Measurements from ENCODE around the gene NOL4L.

Gene NOL4L

GRCh38 chr20:32613192-32614053, 28.3 kb upstream of the NOL4L start:
- DNase-seq (ENCODE audit: low read depth): no peak

DNA sequence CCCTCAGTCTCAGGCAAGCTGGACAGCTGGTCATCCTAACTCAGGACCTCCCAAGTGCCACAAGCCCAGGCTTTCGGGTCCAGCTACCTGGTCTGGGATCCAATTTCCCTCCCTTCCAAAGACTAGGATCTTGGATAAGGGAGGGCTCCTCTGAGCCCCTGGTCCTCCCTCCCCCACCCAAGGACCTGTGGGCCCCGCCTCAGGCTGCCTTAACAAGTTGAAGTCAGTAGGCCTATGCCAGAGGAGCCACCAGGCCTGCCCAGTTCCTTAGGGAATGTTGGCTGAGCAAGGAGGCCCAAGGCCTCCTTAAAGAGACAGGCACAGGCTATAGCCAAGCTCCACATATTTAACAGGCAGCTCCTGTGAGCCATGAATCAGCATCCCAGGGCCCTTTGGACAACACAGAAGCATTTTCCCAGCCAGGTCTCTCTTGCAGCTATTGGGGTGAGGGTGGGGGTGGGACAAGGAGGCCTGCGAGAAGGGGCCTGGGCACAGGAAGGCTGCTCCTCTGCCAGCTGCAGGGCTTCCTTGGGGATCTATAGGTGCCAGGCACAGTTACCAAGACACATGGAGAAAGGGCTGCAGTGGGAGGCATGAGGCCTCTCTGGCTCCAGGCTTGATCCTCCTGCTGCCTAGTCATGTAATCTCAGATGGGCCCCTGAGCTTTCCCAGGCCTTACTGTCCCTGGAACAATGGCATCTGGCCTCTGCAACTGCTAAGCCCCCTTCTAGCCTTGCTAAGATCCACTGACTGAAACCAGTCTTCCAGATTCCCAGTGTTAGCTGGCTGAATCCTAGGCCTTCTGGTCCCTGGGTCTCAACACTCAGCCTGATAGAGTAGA, 27.4 kb upstream of the NOL4L start:
- DNase-seq (ENCODE audit: low read depth): no peak

DNA sequence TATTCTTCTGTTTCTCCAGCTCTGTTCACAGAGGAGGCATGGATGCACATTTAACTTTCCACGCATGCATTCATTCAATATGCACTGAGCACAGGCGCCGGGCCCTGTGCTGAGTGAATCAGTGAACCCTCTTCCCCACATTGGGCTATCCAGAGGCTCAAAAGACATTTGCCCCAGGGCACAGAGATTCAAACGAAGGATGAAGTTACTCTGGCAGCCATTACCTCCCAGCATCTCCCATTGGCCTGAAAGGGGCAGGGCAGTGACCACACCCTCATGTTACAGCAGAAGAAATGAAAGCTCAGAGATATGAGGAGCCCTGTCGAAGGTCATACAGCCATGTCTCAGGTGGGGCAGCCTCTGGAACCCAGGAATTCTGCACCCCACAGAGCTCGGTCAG, 26.7 kb upstream of the NOL4L start:
- DNase-seq (ENCODE audit: low read depth): no peak

DNA sequence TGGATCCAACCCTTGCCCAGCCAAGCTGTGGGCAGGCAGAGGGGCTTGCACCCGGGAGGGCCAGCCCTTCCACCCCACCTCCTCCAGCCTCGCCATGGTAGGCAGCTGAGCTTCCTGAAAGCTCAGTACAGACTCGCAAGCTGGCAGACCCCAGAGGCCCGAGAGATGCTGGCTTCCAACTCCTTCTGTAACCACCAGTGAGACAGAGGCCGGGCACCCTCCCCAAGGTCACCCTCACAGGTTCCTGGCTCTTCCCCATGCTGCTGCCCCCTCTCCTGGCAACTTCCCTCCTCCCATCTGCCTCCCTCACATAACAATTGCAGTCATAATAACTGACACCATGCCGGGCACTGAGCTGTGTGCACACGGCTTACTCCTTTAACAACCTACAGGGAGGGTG, 26.2 kb upstream of the NOL4L start:
- DNase-seq (ENCODE audit: low read depth): no peak

- DNase-seq (ENCODE audit: low read depth): no peak
Measured at GRCh38 chr20:32610472-32611218, 25.5 kb upstream of the NOL4L start.

DNA sequence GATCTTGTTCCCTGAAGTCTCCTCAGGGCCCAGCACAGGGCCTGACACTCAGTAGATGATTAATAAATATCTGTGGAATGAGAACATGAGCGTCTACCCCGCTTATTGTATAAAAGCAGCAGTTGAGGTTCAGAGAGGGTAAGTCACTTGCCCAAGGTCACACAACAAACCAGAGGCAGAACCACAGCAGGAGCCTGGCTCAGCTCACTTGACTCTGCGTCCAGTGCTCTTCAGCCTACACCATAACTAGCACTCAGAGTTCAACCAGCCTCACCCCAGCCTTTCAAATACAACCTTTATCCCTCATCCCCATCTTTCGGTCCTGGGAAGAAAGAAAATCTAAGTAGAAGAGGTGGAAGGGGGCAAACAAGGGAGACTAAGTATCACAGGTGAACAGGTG, 24.9 kb upstream of the NOL4L start:
- DNase-seq (ENCODE audit: low read depth): no peak

DNA sequence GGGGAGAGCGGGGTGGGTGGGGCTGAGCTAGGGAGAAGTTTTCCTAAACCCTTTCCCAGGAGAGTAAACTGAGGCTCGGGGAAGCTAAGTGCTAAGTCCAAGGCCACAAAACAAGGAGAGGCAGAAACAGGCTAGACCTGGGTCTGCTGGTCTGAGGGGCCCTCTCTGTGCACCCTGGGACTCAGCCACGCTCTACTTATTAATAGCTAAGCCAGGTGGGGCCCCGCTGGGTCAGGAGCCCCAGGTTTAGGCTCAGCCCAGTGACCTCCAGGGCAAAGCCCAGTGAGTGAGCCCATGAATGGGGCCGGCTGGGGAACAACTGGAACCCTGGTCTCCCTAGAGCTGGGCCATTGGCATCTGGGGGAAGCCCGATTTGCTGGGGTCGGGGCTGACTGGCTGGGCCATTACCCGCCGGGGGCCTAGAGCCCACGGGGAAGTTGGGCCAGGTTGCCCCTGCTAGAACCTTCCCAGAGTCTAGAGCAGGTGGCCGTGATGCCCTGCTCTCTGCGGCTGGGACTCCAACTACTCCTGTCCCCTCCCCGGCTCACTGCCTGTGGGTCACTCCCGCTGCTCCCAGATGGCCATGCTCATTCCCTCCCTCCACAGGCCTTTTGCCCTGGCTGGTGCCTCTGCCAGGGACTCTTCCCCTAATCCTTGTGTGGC, 24.1 kb upstream of the NOL4L start:
- DNase-seq (ENCODE audit: low read depth): no peak

DNA sequence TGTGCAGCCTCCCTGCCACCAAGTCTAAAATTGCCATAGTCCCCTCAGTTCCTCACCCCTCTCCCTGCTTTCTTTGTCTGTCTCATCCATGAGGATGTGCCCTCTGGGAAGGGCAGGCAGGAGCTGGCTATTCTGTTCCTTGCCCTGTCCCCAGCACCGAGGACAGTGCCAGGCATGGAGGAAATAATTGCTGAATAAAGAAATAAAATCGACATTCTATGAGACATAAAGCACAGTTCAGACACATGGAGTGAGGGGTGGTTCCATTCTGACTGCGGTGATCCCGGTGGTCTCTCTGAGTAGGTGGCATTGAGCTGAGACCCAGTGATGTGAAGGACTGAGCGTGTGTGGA, 23.5 kb upstream of the NOL4L start:
- no peak for DNase-seq (ENCODE audit: low read depth)

- DNase-seq (ENCODE audit: low read depth): no peak
Measured at GRCh38 chr20:32607727-32608663, 22.9 kb upstream of the NOL4L start.

- no peak for DNase-seq (ENCODE audit: low read depth)
Measured at GRCh38 chr20:32607324-32607723, 22.2 kb upstream of the NOL4L start.

DNA sequence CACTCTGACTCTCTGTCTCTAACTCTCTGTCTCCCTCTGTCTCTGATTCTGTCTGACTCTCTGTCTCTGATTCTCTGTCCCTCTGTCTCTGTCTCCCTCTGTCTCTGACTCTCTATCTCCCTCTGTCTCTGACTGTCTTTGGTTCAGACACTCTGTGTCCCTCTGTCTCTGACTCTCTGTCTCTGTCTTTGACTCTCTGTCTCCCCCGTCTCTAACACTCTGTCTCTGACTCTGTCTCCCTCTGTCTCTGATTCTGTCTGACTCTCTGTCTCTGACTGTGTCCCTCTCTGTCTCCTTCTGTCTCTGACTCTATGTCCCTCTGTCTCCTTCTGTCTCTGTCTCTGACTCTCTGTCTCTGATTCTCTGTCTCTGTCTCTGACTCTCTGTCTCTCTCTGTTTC, 21.7 kb upstream of the NOL4L start:
- no peak for DNase-seq (ENCODE audit: low read depth)

- DNase-seq (ENCODE audit: low read depth): no peak
Measured at GRCh38 chr20:32606107-32606506, 21.0 kb upstream of the NOL4L start.

GRCh38 chr20:32605167-32605656, 20.1 kb upstream of the NOL4L start:
- no peak for DNase-seq (ENCODE audit: low read depth)

DNA sequence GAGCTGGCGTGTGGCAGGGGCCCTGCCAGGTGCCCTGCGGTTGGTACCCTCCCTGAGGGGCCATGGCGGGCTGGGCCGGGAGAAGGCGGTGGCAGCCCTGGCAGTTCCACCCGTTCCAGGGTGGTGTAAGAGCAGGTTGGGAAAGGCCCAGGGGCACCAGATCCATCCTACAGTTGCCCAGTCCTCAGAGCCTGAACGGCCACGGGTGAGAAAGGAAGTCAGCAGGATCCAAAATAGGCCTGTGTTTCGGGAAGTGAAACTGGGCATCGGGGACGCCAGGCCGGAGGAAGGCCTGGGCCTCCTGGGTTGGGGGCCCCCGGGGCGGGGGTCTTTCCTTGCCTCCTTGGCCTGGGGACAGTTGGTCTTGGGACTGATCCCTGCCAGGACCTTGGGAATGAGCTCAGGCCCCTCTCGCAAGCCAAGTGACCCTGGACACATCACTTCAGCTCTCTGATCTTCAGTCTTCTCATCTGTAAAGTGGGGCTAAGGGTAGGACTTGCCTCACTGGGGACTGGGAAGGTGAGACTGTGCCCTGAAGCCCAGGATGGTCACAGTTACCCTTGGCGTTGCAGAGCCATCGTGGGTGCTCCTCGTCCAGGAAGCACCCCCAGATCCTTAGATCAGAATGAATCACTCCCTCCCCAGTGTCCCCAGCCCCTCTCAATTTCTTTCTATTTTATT, 18.1 kb upstream of the NOL4L start:
- DNase-seq (ENCODE audit: low read depth): no peak

DNA sequence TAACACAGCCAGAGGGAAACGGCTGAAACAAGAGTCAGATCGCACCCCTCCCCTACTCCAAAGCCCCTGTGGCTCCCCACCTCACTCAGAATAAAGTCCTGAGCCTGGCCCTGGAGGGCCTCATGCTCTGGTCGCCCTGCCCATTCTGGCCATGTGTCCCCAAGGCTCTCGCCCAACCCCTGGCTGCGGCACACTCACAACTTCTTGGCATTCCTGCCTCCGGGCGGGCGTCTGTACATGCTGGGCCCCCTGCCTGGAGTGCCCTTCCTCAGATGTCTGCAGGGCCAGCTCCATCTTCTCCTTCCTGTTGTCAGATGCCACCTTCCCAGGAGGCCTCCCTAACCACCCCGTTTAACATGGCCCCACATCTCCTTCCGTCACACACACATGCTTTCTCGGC, 17.1 kb upstream of the NOL4L start:
- no peak for DNase-seq (ENCODE audit: low read depth)

DNA sequence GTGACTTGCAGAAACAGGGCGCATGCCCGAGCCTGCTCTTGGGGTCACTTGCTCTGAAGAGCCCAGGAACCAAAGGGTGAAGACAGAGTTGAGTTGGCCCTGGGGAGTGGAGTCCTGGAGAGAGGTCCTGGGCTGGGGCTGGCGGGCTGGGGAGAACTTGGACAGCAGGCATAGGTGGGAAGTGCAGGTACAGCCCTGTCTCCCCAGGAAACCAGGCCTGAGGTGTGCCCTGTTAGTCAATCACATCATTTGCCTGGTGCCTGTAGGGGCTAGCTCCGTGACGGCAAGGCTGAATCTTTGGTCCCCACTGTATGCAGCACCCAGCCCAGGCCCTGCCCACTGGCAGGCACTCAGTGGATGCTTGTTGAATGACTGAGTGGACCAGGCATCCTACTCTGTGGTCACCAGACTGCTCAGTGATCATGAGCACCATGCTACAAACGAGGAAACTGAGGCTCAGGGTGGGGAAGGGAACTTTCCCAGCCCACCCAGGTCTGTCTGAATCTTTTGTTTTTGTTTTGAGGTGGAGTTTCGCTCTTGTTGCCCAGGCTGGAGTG, 15.6 kb upstream of the NOL4L start:
- DNase-seq (ENCODE audit: low read depth): no peak

DNA sequence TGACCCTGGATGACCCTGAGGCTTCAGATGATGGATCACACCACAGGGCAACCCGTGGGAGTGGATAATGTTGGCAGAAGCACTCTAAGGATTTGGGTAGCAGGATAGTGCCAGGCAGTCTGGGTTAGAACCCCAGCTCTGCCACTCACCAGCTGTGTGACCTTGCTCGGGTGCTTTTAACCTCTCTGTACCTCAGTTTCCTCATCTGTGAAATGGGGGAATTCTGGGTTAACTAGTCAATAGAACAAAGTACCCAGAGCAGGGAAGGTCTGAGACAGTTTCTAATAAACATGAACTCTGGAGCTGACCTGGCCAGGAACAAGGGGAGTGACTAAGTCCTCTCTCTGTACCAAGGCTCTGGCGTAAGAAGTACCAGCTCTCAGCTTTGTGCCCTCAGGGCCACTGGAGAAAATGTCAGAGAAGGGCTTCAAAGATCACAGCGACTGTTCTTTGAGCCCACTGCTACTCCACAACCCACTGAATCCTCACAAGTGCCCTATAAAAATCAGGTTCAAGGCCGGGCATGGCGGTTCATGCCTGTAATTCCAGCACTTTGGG, 14.7 kb upstream of the NOL4L start:
- DNase-seq (ENCODE audit: low read depth): no peak

DNA sequence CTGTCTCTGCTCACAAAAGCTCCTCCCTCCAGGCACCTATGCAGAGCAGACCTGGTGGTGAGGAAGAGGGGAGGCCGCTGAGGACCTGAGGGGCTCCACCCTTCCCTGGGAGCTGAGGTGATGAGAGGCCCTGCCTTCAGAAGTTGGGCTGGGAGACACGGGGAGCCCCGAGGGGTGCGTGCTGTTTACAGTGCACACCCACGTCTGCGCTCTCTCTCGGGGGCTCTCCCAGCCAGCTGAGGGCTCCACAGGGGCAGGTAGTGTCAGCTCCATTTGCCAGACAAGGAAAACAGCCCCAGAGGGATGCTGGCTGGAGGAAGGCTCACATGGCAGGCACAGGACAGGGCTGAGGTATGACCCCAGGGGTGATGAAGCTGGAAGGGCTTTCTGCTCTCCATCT, 13.5 kb upstream of the NOL4L start:
- no peak for DNase-seq (ENCODE audit: low read depth)

DNA sequence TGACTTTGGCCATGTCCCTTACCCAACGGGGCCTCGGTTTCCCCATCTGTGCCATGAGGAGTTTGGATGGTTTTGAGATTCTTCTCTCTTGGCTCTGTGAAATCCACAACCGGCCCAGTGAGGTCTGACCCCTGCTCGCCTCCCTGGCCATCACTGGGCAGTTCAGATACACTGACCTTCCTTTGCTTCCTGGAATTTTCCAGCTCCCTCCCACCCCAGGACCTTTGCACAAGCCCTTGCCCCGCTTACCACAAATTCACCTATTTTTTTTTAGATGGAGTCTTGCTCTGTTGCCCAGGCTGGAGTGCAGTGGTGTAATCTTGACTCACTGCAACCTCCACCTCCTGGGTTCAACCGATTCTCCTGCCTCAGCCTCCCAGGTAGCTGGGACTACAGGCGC, 12.6 kb upstream of the NOL4L start:
- no peak for DNase-seq (ENCODE audit: low read depth)
